CD4-positive, alpha-beta T cell treated with Interleukin-6 for 4 hours (primary cell): ENCODE data around the gene HSPB8.
"Not testable (repeated sequence)": the region's sequence is repeated elsewhere in the genome, so short reads cannot be mapped to it uniquely, and the experiment has no call there.

Experiments used
- DNase-seq: peaks from one replicate; pipeline ENCODE4 v3.0.0-alpha.2; 2020; ENCODE audit warnings: mixed read lengths

Gene HSPB8

DNA sequence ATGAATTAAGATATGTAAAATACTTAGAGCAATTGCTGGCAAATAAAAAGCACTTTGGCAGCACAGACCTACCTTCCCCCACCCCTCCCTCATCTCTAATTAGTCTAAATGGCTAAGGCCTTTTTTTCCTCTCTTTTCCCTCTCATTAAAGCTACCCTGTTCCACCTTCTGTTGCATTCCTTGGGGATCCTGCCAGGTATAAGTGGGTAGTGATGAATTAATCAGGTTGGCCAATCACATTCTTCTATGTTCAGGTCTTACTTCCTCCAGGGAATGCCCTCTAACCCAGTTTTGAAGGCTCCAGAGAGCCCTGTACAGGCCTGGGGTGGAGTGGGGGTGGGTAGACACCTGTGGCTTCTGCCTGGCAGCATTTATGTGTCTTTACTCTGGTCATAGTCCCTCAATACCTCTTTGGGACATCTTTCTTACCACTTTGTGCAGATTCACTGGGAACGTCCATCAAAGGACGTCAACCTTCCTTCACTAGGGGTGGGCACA, 28.4 kb downstream of the HSPB8 start:
- DNase-seq: no peak

GRCh38 chr12:119208626-119209061, 29.9 kb downstream of the HSPB8 start:
- no peak for DNase-seq

- DNase-seq: no peak
These were observed 33.2 kb downstream of the HSPB8 start for GRCh38 chr12:119211884-119212283.

DNA sequence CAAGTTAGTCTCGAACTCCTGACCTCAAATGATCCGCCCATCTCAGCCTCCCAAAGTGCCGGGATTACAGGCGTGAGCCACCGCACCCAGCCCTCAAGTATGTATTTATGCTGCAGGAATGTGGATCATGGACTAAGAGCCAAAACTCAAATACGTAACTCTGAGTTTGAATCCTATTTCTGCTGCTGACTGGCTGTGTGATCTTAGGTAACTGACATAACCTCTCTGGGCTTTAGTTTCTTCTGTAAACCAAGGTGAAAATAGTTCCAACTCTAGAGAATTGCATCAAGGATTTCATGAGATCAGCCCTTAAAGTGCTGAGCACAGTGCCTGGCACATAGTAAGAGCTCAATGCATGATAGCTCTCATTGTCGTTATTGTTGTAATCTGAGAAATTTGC, 37.4 kb downstream of the HSPB8 start:
- no peak for DNase-seq

GRCh38 chr12:119218875-119219274, 40.1 kb downstream of the HSPB8 start:
- not testable (repeated sequence) for DNase-seq

- DNase-seq: no peak
These were observed 43.7 kb downstream of the HSPB8 start for GRCh38 chr12:119222222-119222951.

DNA sequence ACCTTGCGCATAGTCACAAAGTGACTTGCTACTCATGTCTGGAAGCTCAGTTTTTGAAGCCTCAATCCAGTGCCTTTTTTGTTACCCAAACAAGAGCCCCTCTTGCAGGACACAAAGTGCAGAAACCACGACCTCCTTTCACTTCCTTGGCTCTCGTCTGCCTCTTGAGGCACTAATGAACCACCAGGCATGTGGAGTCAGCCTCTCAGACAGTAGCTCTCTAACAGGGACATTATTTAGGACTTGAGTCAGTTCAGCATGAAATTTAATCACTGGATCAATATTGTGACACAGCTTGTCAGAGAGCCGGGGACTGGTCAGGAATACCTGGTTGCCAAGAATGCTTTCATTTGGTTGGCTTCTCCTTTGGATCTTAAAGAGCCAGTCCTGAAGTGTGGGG, 46.7 kb downstream of the HSPB8 start:
- no peak for DNase-seq

- no peak for DNase-seq
These were observed 48.6 kb downstream of the HSPB8 start for GRCh38 chr12:119227292-119227691.

DNA sequence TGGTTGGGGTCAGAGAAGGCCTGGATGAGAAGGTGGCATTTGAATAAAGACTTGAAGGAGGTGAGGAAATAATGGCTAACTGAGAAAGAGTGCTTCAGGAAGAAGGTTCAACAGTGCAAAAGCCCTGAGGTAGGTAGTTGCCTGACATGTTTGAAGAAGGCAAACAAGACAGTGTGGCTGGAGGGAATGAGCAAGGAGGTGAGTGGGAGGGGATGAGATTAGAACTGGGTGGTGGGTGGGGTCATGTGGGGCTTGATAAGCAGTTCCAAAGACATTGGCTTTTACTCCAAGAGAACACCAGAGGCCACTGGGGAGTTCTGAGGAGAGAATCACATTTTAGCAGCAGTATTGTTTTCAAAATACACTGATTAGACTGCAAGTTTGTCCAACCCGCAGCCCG, 50.5 kb downstream of the HSPB8 start:
- DNase-seq: no peak

DNA sequence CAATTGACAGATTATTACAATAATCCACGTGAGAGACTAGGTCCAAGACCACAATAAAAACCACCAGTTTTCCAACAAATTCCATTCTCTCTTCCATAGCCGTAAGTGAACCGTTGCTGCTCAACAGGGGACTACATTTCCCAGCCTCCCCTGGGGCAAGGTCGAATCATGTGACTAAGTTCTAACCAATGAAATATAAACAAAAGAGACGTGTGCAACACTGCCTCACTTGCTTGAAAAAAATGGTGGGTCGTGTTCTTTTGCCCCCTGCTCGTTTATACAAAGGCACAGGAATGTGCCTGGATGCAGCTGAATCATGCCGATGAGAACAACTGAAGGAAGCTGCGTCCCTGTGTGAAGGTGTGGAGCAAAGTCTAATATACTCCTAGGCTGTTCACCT, 51.1 kb downstream of the HSPB8 start:
- DNase-seq: no peak

DNA sequence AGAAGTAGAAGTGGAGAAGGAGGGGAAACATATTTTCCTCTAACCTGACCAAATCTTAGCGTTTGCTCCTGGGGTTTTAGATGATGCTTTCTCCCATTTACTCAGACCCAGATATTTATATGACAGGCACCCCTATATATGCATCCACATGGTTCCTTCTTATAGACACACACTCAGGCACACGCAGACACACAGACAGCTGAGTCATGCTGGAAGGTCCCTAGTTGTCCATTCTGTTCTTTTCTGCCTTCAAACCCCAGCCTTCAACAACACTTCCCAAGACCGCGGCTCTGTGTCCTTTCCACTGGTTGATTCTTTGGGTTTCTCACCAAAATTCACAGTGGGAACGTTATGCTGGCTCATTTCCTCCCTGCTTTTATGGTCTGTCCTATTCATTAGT, 52.1 kb downstream of the HSPB8 start:
- DNase-seq: no peak

DNA sequence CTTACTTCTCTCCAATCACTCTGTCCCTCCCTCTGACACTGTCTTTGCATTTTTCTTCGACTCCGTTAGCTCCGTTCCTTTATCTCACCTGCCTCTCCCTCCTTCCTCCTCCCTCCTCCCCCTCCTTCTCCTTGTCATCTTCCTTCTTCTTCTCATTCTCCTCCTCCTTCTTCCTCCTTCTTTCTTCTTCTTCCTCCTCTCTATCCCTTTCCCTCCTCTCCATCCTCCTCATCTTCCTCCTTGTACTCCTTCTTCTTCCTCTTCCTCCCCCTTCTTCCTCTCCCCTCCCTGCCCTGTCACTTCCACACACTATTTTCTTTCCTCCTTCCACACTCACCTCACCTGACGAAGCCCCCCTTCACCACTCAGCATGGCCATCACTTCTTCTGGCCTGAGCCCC, 53.0 kb downstream of the HSPB8 start:
- DNase-seq: no peak

- DNase-seq: no peak
These were observed 56.5 kb downstream of the HSPB8 start for GRCh38 chr12:119235197-119235751.

- DNase-seq: no peak
These were observed 57.6 kb downstream of the HSPB8 start for GRCh38 chr12:119236372-119236771.

- no peak for DNase-seq
These were observed 60.3 kb downstream of the HSPB8 start for GRCh38 chr12:119239040-119239439.

GRCh38 chr12:119241049-119241448, 62.3 kb downstream of the HSPB8 start:
- DNase-seq: no peak

- no peak for DNase-seq
These were observed 62.9 kb downstream of the HSPB8 start for GRCh38 chr12:119241580-119242169.
